CD14-positive monocyte (primary cell): ENCODE measurements around the gene MAP6. TPM values are rescaled to one million over a fixed set of nuclear protein-coding genes. Genes with fewer than 3 reads are reported as not detected.
A peak's percentile ranks its signal among the peaks of the same experiment; 100 is the strongest.

Source experiments
- DNase-seq, 3 donors: peaks; one replicate each; pipeline ENCODE4 v3.0.0-alpha.2; 2011 to 2022
- H2AFZ ChIP-seq: 2 replicates; pipeline ENCODE4 v1.6.0; 2012; ENCODE audit warnings: mild to moderate bottlenecking, low read depth, low read length, inconsistent platforms; ENCODE audit not compliant: insufficient read depth, poor library complexity, severe bottlenecking
- H3K27ac ChIP-seq, 2 donors: 1 replicate in 1 of 2; 2 replicates in 1 of 2; pipeline ENCODE4 v1.5.1; 2012 to 2013; ENCODE audit warnings: low read length in 2 of 2, control low read depth in 1 of 2, inconsistent platforms in 1 of 2, low read depth in 1 of 2, mild to moderate bottlenecking in 1 of 2
- H3K27me3 ChIP-seq, 2 donors: one replicate each; pipeline versions ENCODE4 v1.6.0 to v1.6.1; 2011 to 2013; ENCODE audit warnings: low read length in 2 of 2; ENCODE audit not compliant: control insufficient read depth in 2 of 2, insufficient read depth in 2 of 2
- H3K36me3 ChIP-seq, 2 donors: replicated peaks in 1 of 2; 1 replicate in 1 of 2; 2 replicates in 1 of 2; pipeline versions ENCODE4 v1.5.1 to v1.6.1; 2012 to 2013; ENCODE audit warnings: low read length in 2 of 2, control low read depth in 1 of 2, inconsistent platforms in 1 of 2, mild to moderate bottlenecking in 1 of 2; ENCODE audit not compliant: insufficient read depth in 2 of 2, control insufficient read depth in 1 of 2
- H3K4me1 ChIP-seq, 2 donors: 1 replicate in 1 of 2; 2 replicates in 1 of 2; pipeline versions ENCODE4 v1.5.1 to v1.6.1; 2012 to 2013; ENCODE audit warnings: low read length in 2 of 2, control low read depth in 1 of 2, inconsistent platforms in 1 of 2, mild to moderate bottlenecking in 1 of 2, moderate library complexity in 1 of 2; ENCODE audit not compliant: insufficient read depth in 2 of 2, control insufficient read depth in 1 of 2
- H3K4me2 ChIP-seq: replicated peaks from 2 replicates; pipeline ENCODE3; 2012; ENCODE audit warnings: low read length, moderate library complexity, mild to moderate bottlenecking; ENCODE audit not compliant: poor library complexity, severe bottlenecking; ENCODE audit errors: extremely low read depth
- H3K4me3 ChIP-seq, 3 experiments: fragments of 200-600 bp in 1 of 3; sonication (generic) in 1 of 3; replicated peaks in 1 of 3; 1 replicate in 2 of 3; 2 replicates in 1 of 3; pipeline ENCODE4 v1.5.1; 2011 to 2013; ENCODE audit warnings: low read length in 3 of 3, mild to moderate bottlenecking in 3 of 3, control low read depth in 2 of 3, low read depth in 2 of 3, inconsistent platforms in 1 of 3, moderate library complexity in 1 of 3
- H3K79me2 ChIP-seq: 2 replicates; pipeline ENCODE4 v1.6.0; 2012; ENCODE audit warnings: mild to moderate bottlenecking, control low read depth, inconsistent platforms, low read length, moderate library complexity; ENCODE audit not compliant: insufficient read depth
- H3K9ac ChIP-seq: 2 replicates; pipeline ENCODE4 v1.6.0; 2017; ENCODE audit warnings: low read length, mild to moderate bottlenecking; ENCODE audit not compliant: insufficient read depth, poor library complexity, severe bottlenecking
- H3K9me3 ChIP-seq, 2 donors: replicated peaks in 1 of 2; 1 replicate in 1 of 2; 2 replicates in 1 of 2; pipeline versions ENCODE4 v1.5.1 to v1.6.1; 2012 to 2013; ENCODE audit warnings: low read length in 2 of 2, control low read depth in 1 of 2; ENCODE audit not compliant: control insufficient read depth in 1 of 2, insufficient read depth in 1 of 2
- H4K20me1 ChIP-seq: 2 replicates; pipeline ENCODE4 v1.6.0; 2012; ENCODE audit warnings: mild to moderate bottlenecking, low read length, control low read depth, moderate library complexity; ENCODE audit not compliant: insufficient read depth
- H3K27ac Mint-ChIP-seq, 7 donors: one replicate each; pipeline ENCODE4 v1.8.0; 2020; ENCODE audit warnings: mild to moderate bottlenecking in 7 of 7, mixed read lengths in 7 of 7, moderate library complexity in 6 of 7, inconsistent platforms in 2 of 7
- H3K27me3 Mint-ChIP-seq, 3 donors: one replicate each; pipeline ENCODE4 v1.8.0; 2021 to 2022; ENCODE audit warnings: low read depth in 3 of 3, mild to moderate bottlenecking in 3 of 3, mixed read lengths in 3 of 3, moderate library complexity in 3 of 3, inconsistent platforms in 1 of 3
- H3K36me3 Mint-ChIP-seq, 2 donors: one replicate each; pipeline ENCODE4 v1.8.0; 2020; ENCODE audit warnings: mixed read lengths in 2 of 2, inconsistent platforms in 1 of 2, mild to moderate bottlenecking in 1 of 2
- H3K4me1 Mint-ChIP-seq: one replicate; pipeline ENCODE4 v1.8.0; 2020; ENCODE audit warnings: mild to moderate bottlenecking, mixed read lengths
- H3K4me3 Mint-ChIP-seq, 2 donors: one replicate each; pipeline ENCODE4 v1.8.0; 2020; ENCODE audit warnings: mild to moderate bottlenecking in 2 of 2, mixed read lengths in 2 of 2, moderate library complexity in 1 of 2
- H3K9me3 Mint-ChIP-seq, 7 donors: one replicate each; pipeline ENCODE4 v1.8.0; 2020 to 2022; ENCODE audit warnings: mixed read lengths in 7 of 7, mild to moderate bottlenecking in 6 of 7, moderate library complexity in 6 of 7, inconsistent platforms in 2 of 7
- CTCF ChIP-seq: fragments of 200-600 bp; IDR thresholded peaks from one replicate; pipeline ENCODE4 v1.8.0; 2022; ENCODE audit warnings: antibody characterized with exemption, mild to moderate bottlenecking
- WGBS: methylation state at CpG from one replicate; pipeline ENCODE4 v1.1.5; 2013; ENCODE audit warnings: missing lambda C conversion rate; ENCODE audit not compliant: insufficient coverage; 5-methylcytosine and 5-hydroxymethylcytosine counted together
- intact Hi-C, 2 donors: fragments of 100-400 bp; cut with micrococcal nuclease; formaldehyde crosslinking; loops; one replicate each; pipeline versions ENCODE4 v1.15.0 to v1.15.1; 2023
- polyA plus RNA-seq, 3 donors: library from polyadenylated mRNA; depleted of rRNA in 1 of 3; unstranded in 2 of 3; stranded (reverse) in 1 of 3; fragments of 300-500 nt in 2 of 3; fragments of >200 nt in 1 of 3; fragmentation: Illumina TruSeq in 2 of 3; gene quantifications; 1 replicate in 2 of 3; 2 replicates in 1 of 3; pipeline ENCODE4 v1.2.3, GENCODE V29; 2012 to 2021

The MAP6 gene
- polyA plus RNA-seq, 3 donors, result not detected

DNA sequence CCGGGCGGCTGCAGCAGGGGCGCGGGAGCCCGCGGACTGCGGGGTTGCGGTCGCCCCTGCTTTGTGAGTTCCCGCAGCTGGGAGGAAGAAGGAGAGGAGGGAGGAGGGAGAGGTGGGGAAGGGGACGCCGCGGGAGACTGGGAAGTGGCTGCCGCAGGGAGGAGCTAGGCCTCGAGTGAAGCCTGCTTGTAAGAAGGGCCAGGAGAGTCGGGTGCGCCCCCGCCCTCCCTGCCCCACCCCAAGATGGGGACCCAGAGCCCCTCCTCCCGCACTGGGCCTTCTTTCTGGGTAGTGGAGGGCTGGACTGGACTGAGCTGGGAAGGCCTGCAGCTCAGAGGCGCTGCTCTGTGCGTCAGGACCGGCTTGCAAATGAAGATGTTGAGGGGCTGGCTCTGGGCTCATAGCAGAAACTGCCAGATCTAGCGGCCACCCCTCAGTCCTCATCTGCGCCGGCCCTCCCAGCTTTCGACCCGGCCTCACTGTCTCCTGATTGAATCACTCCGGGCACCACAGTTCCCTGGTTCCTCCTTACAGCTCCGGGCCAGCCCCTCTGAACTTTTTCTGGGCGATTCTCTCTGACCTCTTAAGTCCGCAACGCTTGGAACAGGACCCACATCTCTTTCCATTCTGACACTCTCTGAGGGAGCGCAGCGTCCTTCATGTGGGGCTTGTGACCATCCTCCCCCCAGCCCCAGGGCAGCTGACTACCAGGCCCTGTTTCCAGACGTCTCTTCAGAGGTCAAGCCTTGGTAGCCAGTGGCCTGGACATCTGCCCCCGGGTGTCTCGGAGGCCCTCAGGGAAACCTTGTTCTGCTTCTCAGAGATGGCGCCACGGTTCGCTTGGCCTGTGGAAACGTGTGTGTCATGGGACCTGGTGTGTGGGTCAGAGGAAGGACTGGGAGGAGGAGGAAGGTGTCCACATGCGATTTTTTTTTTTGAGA, 84.8 kb downstream of the MAP6 start:
- Histone ChIP-seq H3K79me2 (no peaks in the 10 kb centered on the region), H3K4me2 (peak overlapping the region; percentile 95), H3K9ac (peak overlapping the region; percentile 80), H3K27ac (peak overlapping the region; percentile 6 to 77), H3K36me3 (no peaks in the 10 kb centered on the region), H3K27me3 (no peaks in the 10 kb centered on the region), H2AFZ (peak overlapping the region; percentile 99), H3K9me3 (no peaks in the 10 kb centered on the region), H3K4me3 (peak overlapping the region; percentile 78 to 92 (median 81)), H4K20me1 (no peaks in the 10 kb centered on the region), H3K4me1 (peaks cover 13 to 24% of the 10 kb centered on the region in 2 donors)
- intact Hi-C loops, result no loop called here
- peak; percentile 21 to 39 (median 28) for DNase-seq
- no peak for TF ChIP-seq CTCF
- Mint-ChIP-seq H3K36me3 (no peaks in the 10 kb centered on the region), H3K4me3 (peak overlapping the region; percentile 86 to 89), H3K27me3 (peaks cover 16 to 29% (median 21%) of the 10 kb centered on the region in 3 donors), H3K4me1 (peaks cover 15% of the 10 kb centered on the region), H3K27ac (peak overlapping the region in 5 of 7 donors; percentile 45 to 74 (median 68)), H3K9me3 (peaks cover 0 to 2% (median 0%) of the 10 kb centered on the region in 7 donors)
- 21% methylated on average over 26 of the region's 42 CpGs for WGBS

GRCh38 chr11:75582895-75583717, 85.7 kb downstream of the MAP6 start:
- H3K4me3 ChIP-seq, result peak overlapping the region; percentile 78 to 92 (median 81)
- H2AFZ ChIP-seq, result peak overlapping the region; percentile 99
- peaks cover 13 to 24% of the 10 kb centered on the region in 2 donors for H3K4me1 ChIP-seq
- DNase-seq, result peak; percentile 21 to 27 (median 25)
- peak overlapping the region in 1 of 2 donors; percentile 77 for H3K27ac ChIP-seq
- peak overlapping the region; percentile 95 for H3K4me2 ChIP-seq
- no peaks in the 10 kb centered on the region for H3K27me3 ChIP-seq
- Mint-ChIP-seq H3K36me3 (no peaks in the 10 kb centered on the region), H3K9me3 (peaks cover 0 to 2% (median 0%) of the 10 kb centered on the region in 7 donors), H3K27me3 (peaks cover 14 to 30% (median 23%) of the 10 kb centered on the region in 3 donors), H3K27ac (peak overlapping the region in 3 of 7 donors; percentile 37 to 85 (median 61)), H3K4me1 (peaks cover 15% of the 10 kb centered on the region), H3K4me3 (peak overlapping the region; percentile 86 to 95)
- no peaks in the 10 kb centered on the region for H3K36me3 ChIP-seq
- under 1% methylated on average over 64 of the region's 68 CpGs for WGBS
- H3K9me3 ChIP-seq, result no peaks in the 10 kb centered on the region
- peak overlapping the region; percentile 80 for H3K9ac ChIP-seq
- intact Hi-C loops, result no loop called here
- H4K20me1 ChIP-seq, result no peaks in the 10 kb centered on the region
- H3K79me2 ChIP-seq, result no peaks in the 10 kb centered on the region
- peak; percentile 33 for TF ChIP-seq CTCF
